Hepatocyte (in vitro differentiated cells): ENCODE data around the gene NECAB2.
A peak's percentile ranks its signal among the peaks of the same experiment; 100 is the strongest.

Experiments
- EZH2phosphoT487 ChIP-seq: fragments of 200-600 bp; sonication (generic); IDR thresholded peaks from one replicate; pipeline ENCODE4 v1.6.1; 2018; ENCODE audit warnings: antibody characterized with exemption, mild to moderate bottlenecking, low read depth, moderate library complexity; ENCODE audit not compliant: unreplicated experiment, severe bottlenecking
- TF ChIP-seq, protein P1 (sequence below): fragments of 200-600 bp; sonication (generic); IDR thresholded peaks from 2 replicates; pipeline ENCODE4 v1.5.1; 2016; ENCODE audit warnings: antibody characterized with exemption, mild to moderate bottlenecking; ENCODE audit not compliant: poor library complexity

GRCh38 chr16:83926726-83927397, 41.2 kb upstream of the NECAB2 start:
- TF ChIP-seq, protein P1, sequence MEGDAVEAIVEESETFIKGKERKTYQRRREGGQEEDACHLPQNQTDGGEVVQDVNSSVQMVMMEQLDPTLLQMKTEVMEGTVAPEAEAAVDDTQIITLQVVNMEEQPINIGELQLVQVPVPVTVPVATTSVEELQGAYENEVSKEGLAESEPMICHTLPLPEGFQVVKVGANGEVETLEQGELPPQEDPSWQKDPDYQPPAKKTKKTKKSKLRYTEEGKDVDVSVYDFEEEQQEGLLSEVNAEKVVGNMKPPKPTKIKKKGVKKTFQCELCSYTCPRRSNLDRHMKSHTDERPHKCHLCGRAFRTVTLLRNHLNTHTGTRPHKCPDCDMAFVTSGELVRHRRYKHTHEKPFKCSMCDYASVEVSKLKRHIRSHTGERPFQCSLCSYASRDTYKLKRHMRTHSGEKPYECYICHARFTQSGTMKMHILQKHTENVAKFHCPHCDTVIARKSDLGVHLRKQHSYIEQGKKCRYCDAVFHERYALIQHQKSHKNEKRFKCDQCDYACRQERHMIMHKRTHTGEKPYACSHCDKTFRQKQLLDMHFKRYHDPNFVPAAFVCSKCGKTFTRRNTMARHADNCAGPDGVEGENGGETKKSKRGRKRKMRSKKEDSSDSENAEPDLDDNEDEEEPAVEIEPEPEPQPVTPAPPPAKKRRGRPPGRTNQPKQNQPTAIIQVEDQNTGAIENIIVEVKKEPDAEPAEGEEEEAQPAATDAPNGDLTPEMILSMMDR = peak; percentile 98
- TF ChIP-seq EZH2phosphoT487 = no peak
